ENCODE measurements around the gene NXPH2. TPM values are rescaled to one million over a fixed set of nuclear protein-coding genes. Genes with fewer than 3 reads are reported as not detected.

The NXPH2 gene
- total RNA-seq, 1 experiment from 2014 or later: 1.8 TPM

DNA sequence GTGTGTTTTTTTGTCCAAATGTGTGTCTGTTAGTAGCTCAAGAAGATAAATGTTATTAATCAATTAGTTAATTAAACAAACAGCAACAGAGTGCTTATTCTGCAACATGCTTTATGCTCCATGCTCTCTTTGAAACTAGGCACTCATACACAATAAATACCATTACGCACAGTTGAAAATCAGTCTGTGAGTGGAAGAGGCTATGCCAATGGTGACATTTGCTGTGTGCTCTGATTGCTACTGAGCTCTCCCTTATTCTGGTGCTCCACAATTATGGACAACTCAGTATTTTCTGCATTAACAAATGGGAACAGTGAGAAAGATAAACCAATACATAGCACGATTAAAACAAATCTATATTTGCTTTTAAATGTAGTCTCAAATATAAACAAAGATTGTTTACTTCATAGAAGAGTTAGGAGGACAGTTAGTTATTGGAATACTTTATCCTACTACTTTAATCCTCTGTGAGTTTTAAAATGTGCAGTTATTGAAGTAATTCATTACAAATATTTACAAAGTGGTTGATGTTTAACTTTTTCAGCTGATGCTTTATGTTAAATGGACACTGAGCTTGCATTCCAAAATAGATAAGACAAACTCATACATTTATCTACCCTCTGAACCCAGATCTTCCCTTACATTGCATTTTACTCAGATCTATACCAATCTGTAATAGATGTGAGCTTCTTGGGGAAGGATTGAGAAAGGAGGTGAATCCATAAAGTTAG lies 55.3 kb downstream of the NXPH2 start:
- Mint-ChIP-seq H3K4me1 (peaks cover 23 to 44% of the 10 kb centered on the region in 2 experiments), H3K27ac (no peak overlapping the region), H3K36me3 (ENCODE audit: insufficient read depth in 1 of 3, low read depth in 3 of 3) (peaks cover 0 to 10% (median 0%) of the 10 kb centered on the region in 3 experiments; a peak in 2 of 7 replicates), H3K4me3 (no peak overlapping the region), H3K9me3 (no peaks in the 10 kb centered on the region), H3K27me3 (ENCODE audit: low read depth) (no peaks in the 10 kb centered on the region)
- no peak overlapping the region for H4K91ac ChIP-seq (ENCODE audit: insufficient read length, low read depth, low read length)
- no peak overlapping the region for H3K14ac ChIP-seq (ENCODE audit: insufficient read depth, low read length)
- H2BK12ac ChIP-seq (ENCODE audit: insufficient read length, low read depth, low read length): no peak overlapping the region
- H4K20me1 ChIP-seq (ENCODE audit: control insufficient read depth, insufficient read depth, insufficient read length): no peaks in the 10 kb centered on the region
- H3K27me3 ChIP-seq (ENCODE audit: insufficient read depth, low read length): no peaks in the 10 kb centered on the region
- no peak overlapping the region for H2AK5ac ChIP-seq (ENCODE audit: insufficient read length, low read length)
- no peak for TF ChIP-seq CTCF (conservative IDR thresholded peaks at IDR 0.05)
- H3K9ac ChIP-seq (ENCODE audit: extremely low read depth, insufficient read length, low read length): no peak overlapping the region
- DNase-seq: no peak
- H4K8ac ChIP-seq (replicated peaks; ENCODE audit: insufficient read length, low read depth, low read length): no peak overlapping the region
- no peak overlapping the region for H2AFZ ChIP-seq (ENCODE audit: low read length)
- no peaks in the 10 kb centered on the region for H3K79me2 ChIP-seq (ENCODE audit: insufficient read depth, low read length)
- H3K18ac ChIP-seq (ENCODE audit: insufficient read length, low read depth, low read length): no peak overlapping the region
- no peak overlapping the region for H2BK120ac ChIP-seq (ENCODE audit: low read depth, low read length, poor library complexity, severe bottlenecking)
- no peak overlapping the region for H3K23ac ChIP-seq (ENCODE audit: insufficient read length, low read depth, low read length)
- no peaks in the 10 kb centered on the region for H3K9me3 ChIP-seq (ENCODE audit: control insufficient read depth, low read depth, low read length)
- H3K4ac ChIP-seq (ENCODE audit: low read depth, low read length): no peak overlapping the region
- no peaks in the 10 kb centered on the region for H3K79me1 ChIP-seq (ENCODE audit: insufficient read depth, low read depth, low read length, poor library complexity, severe bottlenecking)
- no peak overlapping the region for H4K5ac ChIP-seq (ENCODE audit: insufficient read length, low read depth, low read length)
- no CpG with 5 or more reads among the region's 2 CpGs for WGBS (ENCODE audit: extremely low coverage, insufficient read length, low lambda C conversion rate)
- no peak overlapping the region for H3T11ph ChIP-seq (ENCODE audit: low read length)
- H3K4me1 ChIP-seq (ENCODE audit: insufficient read depth, low read length): 0 out of 2 replicates have a peak, but pooled peaks cover 2% of the 10 kb centered on the region
- H2BK20ac ChIP-seq (ENCODE audit: low read depth, low read length, poor library complexity, severe bottlenecking): no peak overlapping the region
- H3K4me2 ChIP-seq (ENCODE audit: insufficient read depth, insufficient read length, low read length): no peak overlapping the region
- no peaks in the 10 kb centered on the region for H3K23me2 ChIP-seq (ENCODE audit: insufficient read length, low read depth, low read length, poor library complexity, severe bottlenecking)
- H3K27ac ChIP-seq (ENCODE audit: insufficient read length, low read depth, low read length): no peak overlapping the region
- no peak overlapping the region for H2BK5ac ChIP-seq (ENCODE audit: insufficient read length, low read length)
- no peak overlapping the region for H3K56ac ChIP-seq (ENCODE audit: insufficient read length, low read depth, low read length)
- H2BK15ac ChIP-seq (ENCODE audit: low read depth, low read length): no peak overlapping the region
